Measurements from ENCODE around the gene SPRING1. TPM values are rescaled to one million over a fixed set of nuclear protein-coding genes. Genes with fewer than 3 reads are reported as not detected.

SPRING1 gene
- total and polyA plus RNA-seq, 7 donors: 4.1 to 10.6 (median 7.9) TPM

- intact Hi-C loops (cut with DNase I): no loop called here
These were observed 41.7 kb upstream of the SPRING1 start for GRCh38 chr12:116779597-116779996.

GRCh38 chr12:116777245-116777644 lies 39.4 kb upstream of the SPRING1 start:
- DNase-seq (no peak), ATAC-seq (no peak)
- Histone ChIP-seq H3K4me1 (no peaks in the 10 kb centered on the region), H3K4me3 (no peak overlapping the region), H3K36me3 (ENCODE audit: insufficient read depth in 1 of 2, low read depth in 1 of 2) (no peaks in the 10 kb centered on the region), H3K27me3 (ENCODE audit: insufficient read depth in 3 of 3, low read length in 2 of 3) (no peaks in the 10 kb centered on the region), H3K27ac (no peak overlapping the region), H3K9me3 (no peaks in the 10 kb centered on the region)
- no peak for TF ChIP-seq CTCF (IDR thresholded peaks at IDR 0.05)
- 84 to 96% (median 93%) methylated on average over 1 of the region's 1 CpG for WGBS, 3 donors
- intact Hi-C loops (cut with DNase I): no loop called here

More at GRCh38 chr12:116779597-116779996, 41.7 kb upstream of the SPRING1 start:
- WGBS, 3 donors: 85 to 95% (median 93%) methylated on average over 2 of the region's 2 CpGs
- Histone ChIP-seq H3K4me1 (no peaks in the 10 kb centered on the region), H3K36me3 (ENCODE audit: insufficient read depth in 1 of 2, low read depth in 1 of 2) (no peaks in the 10 kb centered on the region), H3K27ac (no peak overlapping the region), H3K4me3 (no peak overlapping the region), H3K27me3 (ENCODE audit: insufficient read depth in 3 of 3, low read length in 2 of 3) (no peaks in the 10 kb centered on the region), H3K9me3 (no peaks in the 10 kb centered on the region)
- ATAC-seq: no peak
- no peak for DNase-seq
- TF ChIP-seq CTCF (IDR thresholded peaks at IDR 0.05): no peak

GRCh38 chr12:116774020-116774419 lies 36.2 kb upstream of the SPRING1 start:
- H3K9me3 ChIP-seq: no peaks in the 10 kb centered on the region
- H3K36me3 ChIP-seq (ENCODE audit: insufficient read depth in 1 of 2, low read depth in 1 of 2): no peaks in the 10 kb centered on the region
- WGBS, 3 donors: 70 to 88% (median 73%) methylated on average over 4 of the region's 4 CpGs
- no peaks in the 10 kb centered on the region for H3K27me3 ChIP-seq (ENCODE audit: insufficient read depth in 3 of 3, low read length in 2 of 3)
- no peak for TF ChIP-seq CTCF (IDR thresholded peaks at IDR 0.05)
- H3K27ac ChIP-seq: no peak overlapping the region
- no peak for DNase-seq
- no peak for ATAC-seq
- H3K4me3 ChIP-seq: no peak overlapping the region
- H3K4me1 ChIP-seq: no peaks in the 10 kb centered on the region
- intact Hi-C loops (cut with DNase I): no loop called here

GRCh38 chr12:116773276-116773731 lies 35.4 kb upstream of the SPRING1 start:
- no peaks in the 10 kb centered on the region for H3K36me3 ChIP-seq (ENCODE audit: insufficient read depth in 1 of 2, low read depth in 1 of 2)
- DNase-seq (no peak), ATAC-seq (no peak)
- no peak overlapping the region for H3K27ac ChIP-seq
- WGBS, 3 donors: 69 to 71% (median 69%) methylated on average over 4 of the region's 4 CpGs
- intact Hi-C loops (cut with DNase I): no loop called here
- H3K9me3 ChIP-seq: no peaks in the 10 kb centered on the region
- TF ChIP-seq CTCF (IDR thresholded peaks at IDR 0.05): no peak
- H3K27me3 ChIP-seq (ENCODE audit: insufficient read depth in 3 of 3, low read length in 2 of 3): no peaks in the 10 kb centered on the region
- no peak overlapping the region for H3K4me3 ChIP-seq
- H3K4me1 ChIP-seq: no peaks in the 10 kb centered on the region

GRCh38 chr12:116771651-116772050 lies 33.8 kb upstream of the SPRING1 start:
- Histone ChIP-seq H3K9me3 (no peaks in the 10 kb centered on the region), H3K4me3 (no peak overlapping the region), H3K27me3 (ENCODE audit: insufficient read depth in 3 of 3, low read length in 2 of 3) (no peaks in the 10 kb centered on the region), H3K36me3 (ENCODE audit: insufficient read depth in 1 of 2, low read depth in 1 of 2) (no peaks in the 10 kb centered on the region), H3K27ac (no peak overlapping the region), H3K4me1 (no peaks in the 10 kb centered on the region)
- no peak for TF ChIP-seq CTCF (IDR thresholded peaks at IDR 0.05)
- no peak for DNase-seq
- intact Hi-C loops (cut with DNase I): no loop called here
- ATAC-seq: no peak
- WGBS, 3 donors: 55 to 60% (median 55%) methylated on average over 8 of the region's 8 CpGs

All from psoas muscle (tissue), 8 donors.